22Rv1 (cell line): ENCODE results near the gene MBOAT7.

Experiments used
- ZFX ChIP-seq: fragments of 450-650 bp; IDR thresholded peaks from 2 replicates; pipeline ENCODE4 v1.6.1; 2017; ENCODE audit warnings: antibody characterized with exemption, borderline replicate concordance
- TF ChIP-seq, protein P1 (sequence below): fragments of 450-650 bp; IDR thresholded peaks from 2 replicates; pipeline ENCODE4 v1.5.1; 2017; ENCODE audit warnings: mild to moderate bottlenecking

DNA sequence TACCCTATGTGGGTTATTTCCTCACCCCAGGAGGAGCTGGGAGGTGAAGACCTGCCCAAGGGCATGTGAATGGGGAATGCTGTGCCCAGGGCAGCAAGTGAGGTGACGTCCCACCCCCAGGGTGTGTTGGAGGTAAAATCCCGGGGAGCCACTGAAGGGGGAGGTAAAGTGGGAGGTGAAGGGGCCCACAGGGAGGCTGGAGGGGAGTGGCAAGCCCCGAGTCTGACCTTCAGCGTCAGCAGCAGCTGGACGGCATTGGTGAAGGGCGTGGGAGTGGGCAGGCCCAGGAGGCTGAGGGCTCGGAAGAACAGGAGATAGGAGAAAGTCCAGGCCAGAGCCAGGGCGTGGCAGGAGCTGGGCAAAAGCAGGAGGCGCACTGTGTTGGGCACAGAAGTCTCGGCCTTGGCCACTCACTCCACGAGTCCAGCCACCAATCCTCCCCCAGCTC lies 2.4 kb downstream of the MBOAT7 start:
- TF ChIP-seq, protein P1, sequence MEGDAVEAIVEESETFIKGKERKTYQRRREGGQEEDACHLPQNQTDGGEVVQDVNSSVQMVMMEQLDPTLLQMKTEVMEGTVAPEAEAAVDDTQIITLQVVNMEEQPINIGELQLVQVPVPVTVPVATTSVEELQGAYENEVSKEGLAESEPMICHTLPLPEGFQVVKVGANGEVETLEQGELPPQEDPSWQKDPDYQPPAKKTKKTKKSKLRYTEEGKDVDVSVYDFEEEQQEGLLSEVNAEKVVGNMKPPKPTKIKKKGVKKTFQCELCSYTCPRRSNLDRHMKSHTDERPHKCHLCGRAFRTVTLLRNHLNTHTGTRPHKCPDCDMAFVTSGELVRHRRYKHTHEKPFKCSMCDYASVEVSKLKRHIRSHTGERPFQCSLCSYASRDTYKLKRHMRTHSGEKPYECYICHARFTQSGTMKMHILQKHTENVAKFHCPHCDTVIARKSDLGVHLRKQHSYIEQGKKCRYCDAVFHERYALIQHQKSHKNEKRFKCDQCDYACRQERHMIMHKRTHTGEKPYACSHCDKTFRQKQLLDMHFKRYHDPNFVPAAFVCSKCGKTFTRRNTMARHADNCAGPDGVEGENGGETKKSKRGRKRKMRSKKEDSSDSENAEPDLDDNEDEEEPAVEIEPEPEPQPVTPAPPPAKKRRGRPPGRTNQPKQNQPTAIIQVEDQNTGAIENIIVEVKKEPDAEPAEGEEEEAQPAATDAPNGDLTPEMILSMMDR: no peak
- no peak for TF ChIP-seq ZFX
